ENCODE data around the gene ARCN1. TPM values are rescaled to one million over a fixed set of nuclear protein-coding genes. Genes with fewer than 3 reads are reported as not detected.

The ARCN1 gene
- 100 to 1,000 TPM in 3 of 5 donors, 10 to 100 TPM in 2; 80.6 to 117 (median 111) TPM for total RNA-seq
- 111 TPM for total RNA-seq (2013)
- total RNA-seq, result 122 to 424 (median 205) reads per million in 29 experiments

DNA sequence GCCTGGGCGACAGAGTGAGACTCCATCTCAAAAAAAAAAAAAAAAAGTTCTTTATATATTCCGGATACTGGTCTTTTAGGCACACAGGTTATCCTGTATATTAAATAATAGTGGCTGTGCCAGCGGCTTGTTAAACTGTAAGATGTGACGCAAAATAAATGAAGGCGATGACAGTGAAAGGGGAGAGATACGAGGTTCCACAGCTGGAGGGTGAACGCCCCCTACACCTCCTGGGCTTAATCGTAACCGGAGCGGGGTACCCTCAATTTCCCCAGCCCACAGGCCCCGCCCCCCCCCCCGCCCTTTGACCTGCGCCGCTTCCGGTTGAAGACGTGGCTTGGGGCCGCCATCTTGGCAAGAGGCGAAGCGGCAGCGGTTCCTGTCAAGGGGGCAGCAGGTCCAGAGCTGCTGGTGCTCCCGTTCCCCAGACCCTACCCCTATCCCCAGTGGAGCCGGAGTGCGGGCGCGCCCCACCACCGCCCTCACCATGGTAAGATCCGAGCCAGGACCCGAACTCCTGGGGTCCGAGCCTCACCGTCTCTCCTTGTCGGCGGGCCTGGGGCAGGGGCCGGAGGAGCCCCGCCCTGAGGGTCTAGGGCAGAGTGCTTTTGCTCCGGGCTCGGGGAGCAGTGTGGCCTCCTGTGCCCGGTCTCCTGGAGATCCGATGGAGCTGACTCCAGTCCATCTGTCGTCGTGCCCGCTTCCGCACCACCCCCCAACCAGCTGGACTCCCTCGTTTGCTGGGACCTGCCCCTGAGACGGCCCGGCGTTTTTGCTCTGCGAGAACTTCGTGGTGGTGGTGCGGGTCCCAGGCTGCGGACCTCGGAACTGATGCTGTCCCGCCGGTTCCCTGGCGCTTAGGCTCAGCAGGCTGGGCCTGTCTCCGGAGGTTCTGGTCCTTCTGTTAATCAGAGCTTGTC is at the start of gene ARCN1:
Gene ARCN1 (plus strand): TSS at position 349 of the 920 bp plus-strand sequence. CDS start 139 bp downstream, at position 488.
- Mint-ChIP-seq H3K4me1 (peaks cover 50 to 52% (median 51%) of the 10 kb centered on the region in 3 donors), H3K27ac (peak within 1 kb of the TSS; percentile 95 to 97), H3K36me3 (peaks cover 6% of the 10 kb centered on the region), H3K4me3 (peak within 1 kb of the TSS; percentile 90 to 96 (median 93)), H3K9me3 (no peaks in the 10 kb centered on the region), H3K27me3 (no peaks in the 10 kb centered on the region)
- POLR2A ChIA-PET, result interaction anchor here (0.5 to 0.8 kb wide), 6 partner anchors 37 to 538 kb away, joined by 3 to 18 read pairs (median 5); no protein-coding TSS in a partner anchor
- peak within 1 kb of the TSS; percentile 97 to 100 for H3K4me3 ChIP-seq (ENCODE audit: control insufficient read depth in 1 of 2, extremely low read depth in 1 of 2, low read length in 1 of 2)
- peaks cover 0 to 4% of the 10 kb centered on the region in 2 donors for H3K36me3 ChIP-seq (ENCODE audit: control insufficient read depth in 2 of 2, extremely low read depth in 1 of 2, insufficient read depth in 1 of 2, low read length in 1 of 2)
- H3K27ac ChIP-seq (ENCODE audit: low read length), result peak within 1 kb of the TSS; percentile 99
- ATAC-seq (replicated peaks in 1 of 4), result peak; percentile 86 to 90 (median 86)
- H3K4me1 ChIP-seq (ENCODE audit: control insufficient read depth in 1 of 2, extremely low read depth in 1 of 2, insufficient read depth in 2 of 2, low read length in 2 of 2), result peaks cover 20 to 22% of the 10 kb centered on the region in 2 experiments
- no peaks in the 10 kb centered on the region for H3K9me3 ChIP-seq
- H3K27me3 ChIP-seq (replicated peaks in 1 of 2; ENCODE audit: control insufficient read depth in 2 of 2, extremely low read depth in 1 of 2, insufficient read depth in 2 of 2, low read length in 1 of 2), result no peaks in the 10 kb centered on the region
- CTCF ChIA-PET, result interaction anchor here (0.6 to 1.1 kb wide), 6 partner anchors 11 to 810 kb away, joined by 3 to 4 read pairs (median 3); no protein-coding TSS in a partner anchor
- under 1% methylated on average over 37 of the region's 55 CpGs for WGBS (ENCODE audit: insufficient coverage)
- DNase-seq, result peak; percentile 63 to 88 (median 74)

DNA sequence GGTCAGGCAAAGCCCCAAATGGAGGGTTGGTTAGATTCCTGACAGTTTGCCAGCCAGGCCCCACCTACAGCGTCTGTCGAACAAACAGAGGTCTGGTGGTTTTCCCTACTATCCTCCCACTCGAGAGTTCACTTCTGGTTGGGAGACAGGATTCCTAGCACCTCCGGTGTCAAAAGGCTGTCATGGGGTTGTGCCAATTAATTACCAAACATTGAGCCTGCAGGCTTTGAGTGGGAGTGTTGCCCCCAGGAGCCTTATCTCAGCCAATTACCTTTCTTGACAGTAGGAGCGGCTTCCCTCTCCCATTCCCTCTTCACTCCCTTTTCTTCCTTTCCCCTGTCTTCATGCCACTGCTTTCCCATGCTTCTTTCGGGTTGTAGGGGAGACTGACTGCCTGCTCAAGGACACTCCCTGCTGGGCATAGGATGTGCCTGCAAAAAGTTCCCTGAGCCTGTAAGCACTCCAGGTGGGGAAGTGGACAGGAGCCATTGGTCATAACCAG is 49.6 kb upstream of the ARCN1 start:
- H3K27me3 Mint-ChIP-seq, result no peaks in the 10 kb centered on the region
- peaks cover 43% of the 10 kb centered on the region for H3K36me3 Mint-ChIP-seq
- DNase-seq, result no peak
- ChIA-PET POLR2A (no interaction called here), CTCF (no interaction called here)
- Histone ChIP-seq H3K4me3 (ENCODE audit: control insufficient read depth in 1 of 2, extremely low read depth in 1 of 2, low read length in 1 of 2) (no peak overlapping the region), H3K4me1 (ENCODE audit: control insufficient read depth in 1 of 2, extremely low read depth in 1 of 2, insufficient read depth in 2 of 2, low read length in 2 of 2) (no peaks in the 10 kb centered on the region), H3K9me3 (no peaks in the 10 kb centered on the region), H3K27ac (ENCODE audit: low read length) (no peak overlapping the region), H3K36me3 (ENCODE audit: control insufficient read depth in 2 of 2, extremely low read depth in 1 of 2, insufficient read depth in 1 of 2, low read length in 1 of 2) (peaks cover 14 to 65% of the 10 kb centered on the region in 2 donors), H3K27me3 (replicated peaks in 1 of 2; ENCODE audit: control insufficient read depth in 2 of 2, extremely low read depth in 1 of 2, insufficient read depth in 2 of 2, low read length in 1 of 2) (no peaks in the 10 kb centered on the region)
- peak overlapping the region in 1 of 2 donors; percentile 36 for H3K27ac Mint-ChIP-seq
- H3K4me3 Mint-ChIP-seq, result no peak overlapping the region
- ATAC-seq (replicated peaks in 1 of 4), result no peak
- 89% methylated on average over 3 of the region's 6 CpGs for WGBS (ENCODE audit: insufficient coverage)
- no peaks in the 10 kb centered on the region for H3K9me3 Mint-ChIP-seq
- peaks cover 7 to 16% (median 13%) of the 10 kb centered on the region in 3 donors for H3K4me1 Mint-ChIP-seq

DNA sequence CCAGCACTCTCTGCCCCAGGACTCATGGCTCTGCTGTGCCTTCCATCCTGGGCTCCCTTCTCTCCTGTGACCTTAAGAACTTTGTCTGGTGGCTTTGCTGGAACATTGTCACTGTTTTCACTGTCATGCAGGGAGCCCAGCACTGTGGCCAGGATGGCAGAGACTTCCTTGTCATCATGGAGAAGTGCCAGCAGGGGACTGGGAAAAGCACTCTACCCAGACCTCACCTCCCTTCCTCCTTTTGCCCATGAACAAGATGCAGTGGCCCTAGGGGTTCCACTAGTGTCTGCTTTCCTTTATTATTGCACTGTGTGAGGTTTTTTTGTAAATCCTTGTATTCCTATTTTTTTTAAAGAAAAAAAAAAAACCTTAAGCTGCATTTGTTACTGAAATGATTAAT is 47.9 kb upstream of the ARCN1 start:
- Histone ChIP-seq H3K4me1 (ENCODE audit: control insufficient read depth in 1 of 2, extremely low read depth in 1 of 2, insufficient read depth in 2 of 2, low read length in 2 of 2) (peaks cover 0 to 7% of the 10 kb centered on the region in 2 experiments), H3K27ac (ENCODE audit: low read length) (no peak overlapping the region), H3K36me3 (ENCODE audit: control insufficient read depth in 2 of 2, extremely low read depth in 1 of 2, insufficient read depth in 1 of 2, low read length in 1 of 2) (peaks cover 14 to 54% of the 10 kb centered on the region in 2 donors), H3K4me3 (ENCODE audit: control insufficient read depth in 1 of 2, extremely low read depth in 1 of 2, low read length in 1 of 2) (no peak overlapping the region), H3K27me3 (replicated peaks in 1 of 2; ENCODE audit: control insufficient read depth in 2 of 2, extremely low read depth in 1 of 2, insufficient read depth in 2 of 2, low read length in 1 of 2) (no peaks in the 10 kb centered on the region), H3K9me3 (no peaks in the 10 kb centered on the region)
- H3K9me3 Mint-ChIP-seq, result no peaks in the 10 kb centered on the region
- no peak for ATAC-seq (replicated peaks in 1 of 4)
- peaks cover 37% of the 10 kb centered on the region for H3K36me3 Mint-ChIP-seq
- H3K27ac Mint-ChIP-seq, result peak overlapping the region; percentile 17 to 71
- H3K27me3 Mint-ChIP-seq, result no peaks in the 10 kb centered on the region
- ChIA-PET POLR2A (interaction anchor here (0.6 to 0.7 kb wide), 3 partner anchors 66 to 325 kb away, joined by 3 to 10 read pairs (median 3); no protein-coding TSS in a partner anchor), CTCF (no interaction called here)
- DNase-seq, result no peak
- no peak overlapping the region for H3K4me3 Mint-ChIP-seq
- peaks cover 15 to 28% (median 21%) of the 10 kb centered on the region in 3 donors for H3K4me1 Mint-ChIP-seq

DNA sequence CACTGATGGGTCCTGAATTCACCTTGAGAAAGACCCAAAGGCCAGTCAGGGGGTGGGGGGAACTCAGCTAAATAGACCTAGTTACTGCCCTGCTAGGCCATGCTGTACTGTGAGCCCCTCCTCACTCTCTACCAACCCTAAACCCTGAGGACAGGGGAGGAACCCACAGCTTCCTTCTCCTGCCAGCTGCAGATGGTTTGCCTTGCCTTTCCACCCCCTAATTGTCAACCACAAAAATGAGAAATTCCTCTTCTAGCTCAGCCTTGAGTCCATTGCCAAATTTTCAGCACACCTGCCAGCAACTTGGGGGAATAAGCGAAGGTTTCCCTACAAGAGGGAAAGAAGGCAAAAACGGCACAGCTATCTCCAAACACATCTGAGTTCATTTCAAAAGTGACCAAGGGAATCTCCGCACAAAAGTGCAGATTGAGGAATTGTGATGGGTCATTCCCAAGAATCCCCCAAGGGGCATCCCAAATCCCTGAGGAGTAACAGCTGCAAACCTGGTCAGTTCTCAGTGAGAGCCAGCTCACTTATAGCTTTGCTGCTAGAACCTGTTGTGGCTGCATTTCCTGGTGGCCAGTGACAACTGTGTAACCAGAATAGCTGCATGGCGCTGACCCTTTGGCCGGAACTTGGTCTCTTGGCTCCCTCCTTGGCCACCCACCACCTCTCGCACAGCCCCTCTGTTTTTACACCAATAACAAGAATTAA is 47.3 kb upstream of the ARCN1 start:
- Mint-ChIP-seq H3K36me3 (peaks cover 31% of the 10 kb centered on the region), H3K4me3 (no peak overlapping the region), H3K4me1 (peaks cover 20 to 33% (median 27%) of the 10 kb centered on the region in 3 donors), H3K9me3 (no peaks in the 10 kb centered on the region), H3K27ac (peak overlapping the region in 1 of 2 donors; percentile 60), H3K27me3 (no peaks in the 10 kb centered on the region)
- ATAC-seq (replicated peaks in 1 of 4) (no peak), DNase-seq (no peak)
- no peak overlapping the region for H3K4me3 ChIP-seq (ENCODE audit: control insufficient read depth in 1 of 2, extremely low read depth in 1 of 2, low read length in 1 of 2)
- POLR2A ChIA-PET, result interaction anchor here (0.6 to 0.7 kb wide), 3 partner anchors 66 to 324 kb away, joined by 3 to 10 read pairs (median 3); no protein-coding TSS in a partner anchor
- H3K4me1 ChIP-seq (ENCODE audit: control insufficient read depth in 1 of 2, extremely low read depth in 1 of 2, insufficient read depth in 2 of 2, low read length in 2 of 2), result peaks cover 0 to 13% of the 10 kb centered on the region in 2 experiments
- 100% methylated on average over 3 of the region's 6 CpGs for WGBS (ENCODE audit: insufficient coverage)
- peaks cover 14 to 49% of the 10 kb centered on the region in 2 donors for H3K36me3 ChIP-seq (ENCODE audit: control insufficient read depth in 2 of 2, extremely low read depth in 1 of 2, insufficient read depth in 1 of 2, low read length in 1 of 2)
- H3K27me3 ChIP-seq (replicated peaks in 1 of 2; ENCODE audit: control insufficient read depth in 2 of 2, extremely low read depth in 1 of 2, insufficient read depth in 2 of 2, low read length in 1 of 2), result no peaks in the 10 kb centered on the region
- CTCF ChIA-PET, result no interaction called here
- H3K9me3 ChIP-seq, result no peaks in the 10 kb centered on the region
- no peak overlapping the region for H3K27ac ChIP-seq (ENCODE audit: low read length)

DNA sequence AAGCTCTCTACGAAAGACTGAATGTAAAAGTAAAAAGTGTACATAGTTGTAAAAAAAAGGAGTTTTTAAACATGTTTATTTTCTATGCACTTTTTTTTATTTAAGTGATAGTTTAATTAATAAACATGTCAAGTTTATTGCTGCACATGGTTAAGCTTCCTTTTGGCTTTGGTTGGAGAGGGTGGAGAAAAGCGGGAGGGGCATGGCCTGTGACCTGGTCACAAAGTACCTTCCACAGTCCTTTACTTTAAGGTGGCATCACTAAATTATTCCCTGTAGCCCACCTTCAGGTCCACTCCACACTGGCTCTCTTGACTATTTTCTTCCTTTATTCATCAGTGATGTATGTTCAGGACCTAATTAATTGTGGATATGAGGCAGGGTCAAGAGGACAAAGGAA is 45.5 kb upstream of the ARCN1 start:
- DNase-seq (no peak), ATAC-seq (replicated peaks in 1 of 4) (no peak)
- ChIA-PET POLR2A (no interaction called here), CTCF (interaction anchor here (0.6 to 0.7 kb wide), 2 partner anchors 56 to 120 kb away, joined by 3 read pairs; no protein-coding TSS in a partner anchor)
- Histone ChIP-seq H3K27ac (ENCODE audit: low read length) (no peak overlapping the region), H3K4me3 (ENCODE audit: control insufficient read depth in 1 of 2, extremely low read depth in 1 of 2, low read length in 1 of 2) (no peak overlapping the region), H3K27me3 (replicated peaks in 1 of 2; ENCODE audit: control insufficient read depth in 2 of 2, extremely low read depth in 1 of 2, insufficient read depth in 2 of 2, low read length in 1 of 2) (no peaks in the 10 kb centered on the region), H3K9me3 (no peaks in the 10 kb centered on the region), H3K36me3 (ENCODE audit: control insufficient read depth in 2 of 2, extremely low read depth in 1 of 2, insufficient read depth in 1 of 2, low read length in 1 of 2) (peaks cover 5 to 31% of the 10 kb centered on the region in 2 donors), H3K4me1 (ENCODE audit: control insufficient read depth in 1 of 2, extremely low read depth in 1 of 2, insufficient read depth in 2 of 2, low read length in 2 of 2) (peaks cover 6 to 23% of the 10 kb centered on the region in 2 experiments)
- no peak overlapping the region for H3K4me3 Mint-ChIP-seq
- no peaks in the 10 kb centered on the region for H3K27me3 Mint-ChIP-seq
- peak overlapping the region in 1 of 2 donors; percentile 39 for H3K27ac Mint-ChIP-seq
- WGBS (ENCODE audit: insufficient coverage), result no CpG with 5 or more reads among the region's 2 CpGs
- no peaks in the 10 kb centered on the region for H3K9me3 Mint-ChIP-seq
- H3K36me3 Mint-ChIP-seq, result peaks cover 15% of the 10 kb centered on the region
- peaks cover 28 to 42% (median 36%) of the 10 kb centered on the region in 3 donors for H3K4me1 Mint-ChIP-seq

DNA sequence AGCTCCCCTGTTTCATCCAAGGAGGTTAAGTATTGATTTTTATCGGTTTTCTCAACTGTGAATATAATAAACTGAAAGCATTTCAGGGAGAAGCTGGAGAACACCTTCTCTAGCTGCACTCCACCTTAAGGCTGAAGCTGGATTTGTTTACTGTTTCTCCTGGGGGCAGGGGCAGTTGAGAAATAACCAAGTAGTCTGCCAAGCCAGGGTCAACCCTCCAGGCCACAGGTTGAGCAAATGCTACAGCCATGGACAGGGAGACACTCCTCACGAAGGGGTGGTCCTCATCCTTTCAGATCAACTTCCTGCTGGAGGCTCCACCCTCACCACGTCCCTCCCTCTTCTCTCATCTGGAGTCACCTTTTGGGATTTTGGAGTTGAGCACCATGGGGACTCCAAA is 45.1 kb upstream of the ARCN1 start, which contains the start of gene TTC36:
Gene TTC36 (plus strand): TSS at position 366 of the 400 bp plus-strand sequence. CDS start 21 bp downstream, at position 387.
- Mint-ChIP-seq H3K4me1 (peaks cover 32 to 46% (median 40%) of the 10 kb centered on the region in 3 donors), H3K27me3 (no peaks in the 10 kb centered on the region), H3K9me3 (no peaks in the 10 kb centered on the region), H3K27ac (peak within 1 kb of the TSS; percentile 60 to 67), H3K36me3 (peaks cover 11% of the 10 kb centered on the region), H3K4me3 (peak within 1 kb of the TSS in 1 of 3 donors; percentile 39)
- Histone ChIP-seq H3K4me3 (ENCODE audit: control insufficient read depth in 1 of 2, extremely low read depth in 1 of 2, low read length in 1 of 2) (no peak within 1 kb of the TSS), H3K4me1 (ENCODE audit: control insufficient read depth in 1 of 2, extremely low read depth in 1 of 2, insufficient read depth in 2 of 2, low read length in 2 of 2) (peaks cover 6 to 27% of the 10 kb centered on the region in 2 experiments), H3K9me3 (no peaks in the 10 kb centered on the region), H3K27me3 (replicated peaks in 1 of 2; ENCODE audit: control insufficient read depth in 2 of 2, extremely low read depth in 1 of 2, insufficient read depth in 2 of 2, low read length in 1 of 2) (no peaks in the 10 kb centered on the region), H3K36me3 (ENCODE audit: control insufficient read depth in 2 of 2, extremely low read depth in 1 of 2, insufficient read depth in 1 of 2, low read length in 1 of 2) (peaks cover 3 to 27% of the 10 kb centered on the region in 2 donors), H3K27ac (ENCODE audit: low read length) (no peak within 1 kb of the TSS)
- CTCF ChIA-PET, result interaction anchor here in 1 of 2 donors (0.6 kb wide), 1 partner anchor 119 kb away, joined by 3 read pairs; no protein-coding TSS in a partner anchor
- ATAC-seq (replicated peaks in 1 of 4) (no peak), DNase-seq (no peak)
- POLR2A ChIA-PET, result no interaction called here
- 83% methylated on average over 1 of the region's 3 CpGs for WGBS (ENCODE audit: insufficient coverage)
